Right lobe of liver (tissue), 6 donors: ENCODE measurements around the gene CERT1. TPM values are rescaled to one million over a fixed set of nuclear protein-coding genes. Genes with fewer than 3 reads are reported as not detected.

Experiments
- ATAC-seq, 4 donors: fragments of 200-7000 bp; cut with Tn5 transposase; one replicate each; pipeline ENCODE4 v1.9.1; 2020; ENCODE audit warnings: mild to moderate bottlenecking in 4 of 4, moderate library complexity in 4 of 4
- DNase-seq, 3 donors: peaks; one replicate each; pipeline ENCODE4 v3.0.0-alpha.2; 2020
- H3K27ac ChIP-seq, 3 donors: fragments of 200-600 bp; one replicate each; pipeline ENCODE4 v1.8.0; 2022
- H3K27me3 ChIP-seq, 2 donors: fragments of 200-600 bp; one replicate each; pipeline ENCODE4 v1.8.0; 2022
- H3K36me3 ChIP-seq, 4 donors: fragments of 200-600 bp; sonication (generic) in 1 of 4; one replicate each; pipeline versions ENCODE4 v1.5.1 to v1.8.0; 2017 to 2022; ENCODE audit warnings: control low read depth in 1 of 4
- H3K4me1 ChIP-seq, 4 donors: fragments of 200-600 bp; sonication (generic) in 1 of 4; one replicate each; pipeline versions ENCODE4 v1.5.1 to v1.8.0; 2017 to 2022; ENCODE audit warnings: control low read depth in 1 of 4
- H3K4me3 ChIP-seq, 3 donors: fragments of 200-600 bp; one replicate each; pipeline ENCODE4 v1.8.0; 2022
- H3K9me3 ChIP-seq, 4 donors: fragments of 200-600 bp; sonication (generic) in 1 of 4; one replicate each; pipeline versions ENCODE4 v1.5.1 to v1.8.0; 2017 to 2022; ENCODE audit warnings: control low read depth in 1 of 4
- CTCF ChIP-seq, 4 donors: fragments of 200-600 bp in 3 of 4; fragments of 450-650 bp in 1 of 4; IDR thresholded peaks; one replicate each; pipeline versions ENCODE4 v1.5.1 to v1.8.0; 2016 to 2022; ENCODE audit warnings: antibody characterized with exemption in 4 of 4, mild to moderate bottlenecking in 2 of 4
- POLR2A ChIP-seq: fragments of 450-650 bp; IDR thresholded peaks from one replicate; pipeline ENCODE4 v1.6.1; 2017; ENCODE audit warnings: antibody characterized with exemption, mild to moderate bottlenecking
- WGBS: methylation state at CpG from one replicate; pipeline ENCODE4 v1.1.6; 2018; ENCODE audit warnings: low coverage, low lambda C conversion rate; ENCODE audit not compliant: insufficient coverage; ENCODE audit errors: missing lambda C conversion rate; 5-methylcytosine and 5-hydroxymethylcytosine counted together
- intact Hi-C, 2 donors: fragments of 100-400 bp; cut with DNase I; formaldehyde crosslinking; loops; one replicate each; pipeline versions ENCODE4 v1.11.2 to v1.14.1; 2022
- total RNA-seq, 6 experiments: library from RNA; depleted of rRNA in 2 of 6; stranded (reverse); fragments of >200 nt in 2 of 6; fragmentation: NEBNext Ultra II Directional in 3 of 6; extraction: Animal tissue kit (Norgen Biotek cat#: 25700) in 3 of 6; gene quantifications; one replicate each; pipeline versions ENCODE4 v1.1.0 to v1.2.4, GENCODE V29; 2016 to 2023
- donor health status: DM: no; HTN: yes; CAD: no.
- donor health status: DM: no; HTN: no; CAD: no.
- donor health status: DM: no; HTN: no; CAD: no.
- donor health status: DM: no; HTN: yes; CAD: no.
- donor health status: DM: no; HTN: yes; CAD: no.

The CERT1 gene
- total RNA-seq, 6 experiments from 2014 or later, result 14.6 to 25.5 (median 19.7) TPM

DNA sequence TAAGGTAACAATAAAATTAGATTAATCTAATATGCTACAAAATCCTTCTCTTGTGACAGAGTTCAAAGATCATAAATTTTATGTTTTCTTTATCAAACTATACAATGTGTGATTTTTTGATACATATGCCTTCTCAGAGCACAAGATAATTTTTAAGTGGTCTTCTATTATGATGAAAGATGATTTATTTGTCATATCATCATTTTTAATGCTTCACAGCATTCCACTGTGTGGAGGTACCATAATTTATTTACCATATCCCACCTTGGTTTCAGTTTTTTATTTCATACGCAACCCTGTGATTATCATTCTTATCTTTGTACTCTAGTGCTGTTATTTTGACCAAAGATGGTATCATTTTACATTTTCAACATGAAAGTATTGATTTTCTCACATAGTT, 41.9 kb upstream of the CERT1 start:
- no peak overlapping the region for H3K4me3 ChIP-seq
- H3K9me3 ChIP-seq, result no peaks in the 10 kb centered on the region
- WGBS, result 100% methylated on average over 1 of the region's 1 CpG
- peaks cover 0 to 16% (median 3%) of the 10 kb centered on the region in 4 donors for H3K36me3 ChIP-seq
- H3K27me3 ChIP-seq, result no peaks in the 10 kb centered on the region
- ATAC-seq (no peak), DNase-seq (no peak)
- H3K27ac ChIP-seq, result no peak overlapping the region
- H3K4me1 ChIP-seq, result no peaks in the 10 kb centered on the region
- TF ChIP-seq POLR2A (no peak), CTCF (IDR thresholded peaks at IDR 0.05) (no peak)
- intact Hi-C loops, result no loop called here

GRCh38 chr5:75552764-75553163, 41.3 kb upstream of the CERT1 start:
- ATAC-seq, result no peak
- TF ChIP-seq CTCF (IDR thresholded peaks at IDR 0.05), result no peak
- no peak for TF ChIP-seq POLR2A
- Histone ChIP-seq H3K36me3 (peaks cover 0 to 16% (median 3%) of the 10 kb centered on the region in 4 donors), H3K9me3 (no peaks in the 10 kb centered on the region), H3K27ac (no peak overlapping the region), H3K4me3 (no peak overlapping the region), H3K4me1 (no peaks in the 10 kb centered on the region), H3K27me3 (no peaks in the 10 kb centered on the region)
- intact Hi-C loops, result no loop called here
- 97% methylated on average over 2 of the region's 2 CpGs for WGBS
- no peak for DNase-seq

GRCh38 chr5:75551471-75551870, 40.0 kb upstream of the CERT1 start:
- Histone ChIP-seq H3K4me3 (no peak overlapping the region), H3K36me3 (peaks cover 0 to 16% (median 3%) of the 10 kb centered on the region in 4 donors), H3K4me1 (no peaks in the 10 kb centered on the region), H3K9me3 (no peaks in the 10 kb centered on the region), H3K27ac (no peak overlapping the region), H3K27me3 (no peaks in the 10 kb centered on the region)
- intact Hi-C loops, result no loop called here
- ATAC-seq, result no peak
- 92% methylated on average over 3 of the region's 3 CpGs for WGBS
- no peak for DNase-seq
- TF ChIP-seq POLR2A (no peak), CTCF (IDR thresholded peaks at IDR 0.05) (no peak)

DNA sequence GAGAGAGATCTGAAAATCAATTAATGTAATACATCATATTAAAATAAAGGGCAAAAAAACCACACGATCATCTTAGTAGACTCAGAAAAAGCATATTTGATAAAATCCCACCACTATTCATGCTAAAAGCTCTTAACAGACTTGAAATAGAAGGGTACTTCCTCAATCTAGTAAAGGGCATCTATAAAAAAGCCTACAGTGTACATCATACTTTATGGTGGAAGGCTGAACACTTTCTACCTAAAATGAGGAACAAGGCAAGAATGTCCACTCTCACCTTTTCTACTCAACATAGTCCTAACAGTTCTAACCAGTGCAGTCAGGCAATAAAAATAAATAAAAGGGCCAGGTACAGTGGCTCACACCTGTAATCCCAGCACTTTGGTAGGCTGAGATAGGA, 39.2 kb upstream of the CERT1 start:
- no peak for TF ChIP-seq POLR2A
- no peak for TF ChIP-seq CTCF (IDR thresholded peaks at IDR 0.05)
- intact Hi-C loops, result no loop called here
- ATAC-seq (no peak), DNase-seq (no peak)
- H3K27me3 ChIP-seq, result no peaks in the 10 kb centered on the region
- no peak overlapping the region for H3K4me3 ChIP-seq
- no peaks in the 10 kb centered on the region for H3K4me1 ChIP-seq
- no peak overlapping the region for H3K27ac ChIP-seq
- no peaks in the 10 kb centered on the region for H3K9me3 ChIP-seq
- peaks cover 0 to 16% (median 3%) of the 10 kb centered on the region in 4 donors for H3K36me3 ChIP-seq
- 90% methylated on average over 1 of the region's 1 CpG for WGBS

- intact Hi-C loops, result no loop called here
- ATAC-seq (no peak), DNase-seq (no peak)
- H3K27ac ChIP-seq, result no peak overlapping the region
- no peaks in the 10 kb centered on the region for H3K27me3 ChIP-seq
- no peak overlapping the region for H3K4me3 ChIP-seq
- H3K9me3 ChIP-seq, result no peaks in the 10 kb centered on the region
- no peaks in the 10 kb centered on the region for H3K4me1 ChIP-seq
- peaks cover 0 to 7% (median 3%) of the 10 kb centered on the region in 4 donors for H3K36me3 ChIP-seq
- TF ChIP-seq POLR2A (no peak), CTCF (IDR thresholded peaks at IDR 0.05) (no peak)
- 100% methylated on average over 3 of the region's 3 CpGs for WGBS
Observed at GRCh38 chr5:75547812-75548211, 36.4 kb upstream of the CERT1 start.
